Measurements from ENCODE around the gene PPP6R3.
"Not testable (repeated sequence)": the region's sequence is repeated elsewhere in the genome, so short reads cannot be mapped to it uniquely, and the experiment has no call there.

Gene PPP6R3

GRCh38 chr11:68455485-68455884 is 5.1 kb upstream of the PPP6R3 start:
- in situ Hi-C loops (cut with MboI; ENCODE audit: low sequenced_read_pairs, unreplicated experiment), result no loop called here
- no peak for DNase-seq (ENCODE audit: low spot score)

GRCh38 chr11:68457216-68457897 is 3.2 kb upstream of the PPP6R3 start:
- TF ChIP-seq CTCF (IDR thresholded peaks at IDR 0.05; ENCODE audit: borderline replicate concordance, control extremely low read depth, extremely low read depth, insufficient read depth, missing control alignments), result no peak
- DNase-seq (ENCODE audit: low spot score), result no peak
- in situ Hi-C loops (cut with MboI; ENCODE audit: low sequenced_read_pairs, unreplicated experiment), result no loop called here

More at GRCh38 chr11:68455485-68455884, 5.1 kb upstream of the PPP6R3 start:
- no peak for TF ChIP-seq CTCF (IDR thresholded peaks at IDR 0.05; ENCODE audit: borderline replicate concordance, control extremely low read depth, extremely low read depth, insufficient read depth, missing control alignments)

GRCh38 chr11:68457898-68458249 is 2.7 kb upstream of the PPP6R3 start:
- DNase-seq (ENCODE audit: low spot score), result no peak
- TF ChIP-seq CTCF (IDR thresholded peaks at IDR 0.05; ENCODE audit: borderline replicate concordance, control extremely low read depth, extremely low read depth, insufficient read depth, missing control alignments), result no peak
- in situ Hi-C loops (cut with MboI; ENCODE audit: low sequenced_read_pairs, unreplicated experiment), result no loop called here

GRCh38 chr11:68458340-68458739 is 2.2 kb upstream of the PPP6R3 start:
- in situ Hi-C loops (cut with MboI; ENCODE audit: low sequenced_read_pairs, unreplicated experiment); DNase-seq (ENCODE audit: low spot score): not testable (repeated sequence)

- in situ Hi-C loops (cut with MboI; ENCODE audit: low sequenced_read_pairs, unreplicated experiment), result no loop called here
- TF ChIP-seq CTCF (IDR thresholded peaks at IDR 0.05; ENCODE audit: borderline replicate concordance, control extremely low read depth, extremely low read depth, insufficient read depth, missing control alignments), result no peak
- peak; percentile 98 for DNase-seq (ENCODE audit: low spot score)
These were observed 439 bp upstream of the PPP6R3 start for GRCh38 chr11:68459886-68460740.

- in situ Hi-C loops (cut with MboI; ENCODE audit: low sequenced_read_pairs, unreplicated experiment), result no loop called here
- no peak for TF ChIP-seq CTCF (IDR thresholded peaks at IDR 0.05; ENCODE audit: borderline replicate concordance, control extremely low read depth, extremely low read depth, insufficient read depth, missing control alignments)
- DNase-seq (ENCODE audit: low spot score), result no peak
These were observed 994 bp downstream of the PPP6R3 start for GRCh38 chr11:68461575-68461917.

- no peak for TF ChIP-seq CTCF (IDR thresholded peaks at IDR 0.05; ENCODE audit: borderline replicate concordance, control extremely low read depth, extremely low read depth, insufficient read depth, missing control alignments)
- in situ Hi-C loops (cut with MboI; ENCODE audit: low sequenced_read_pairs, unreplicated experiment), result no loop called here
- DNase-seq (ENCODE audit: low spot score), result no peak
These were observed 3.2 kb downstream of the PPP6R3 start for GRCh38 chr11:68463714-68464113.
